Naive thymus-derived CD4-positive, alpha-beta T cell (primary cell): ENCODE results near the gene PRAMEF9. TPM values are rescaled to one million over a fixed set of nuclear protein-coding genes. Genes with fewer than 3 reads are reported as not detected.

Experiments used
- polyA plus RNA-seq, 2 donors: library from polyadenylated mRNA; unstranded; fragments of 300-500 nt; fragmentation: Illumina TruSeq; gene quantifications; one replicate each; pipeline ENCODE4 v1.2.3, GENCODE V29; 2021
- total RNA-seq, 6 experiments: library from RNA in 5 of 6; stranded (reverse) in 5 of 6; gene quantifications; 1 replicate in 5 of 6; 2 replicates in 1 of 6; pipeline ENCODE4 v1.2.3 and lab custom pipeline; 2021 to 2026

PRAMEF9 gene
- total and polyA plus RNA-seq, 7 experiments from 2014 or later, result not detected

Other genes starting within 250 kb of the PRAMEF9 start
- not detected for gene PRAMEF6, start 224.3 kb upstream of the PRAMEF9 start, total RNA-seq
- not detected for gene PRAMEF6, start 224.3 kb upstream of the PRAMEF9 start, polyA plus RNA-seq
- not detected for gene PRAMEF27, start 115.3 kb upstream of the PRAMEF9 start, total RNA-seq
- gene PRAMEF27, start 115.3 kb upstream of the PRAMEF9 start, polyA plus RNA-seq, result not detected
- gene HNRNPCL3, start 111.1 kb upstream of the PRAMEF9 start, total RNA-seq, result not detected
- gene HNRNPCL3, start 111.1 kb upstream of the PRAMEF9 start, polyA plus RNA-seq, result not detected
- gene PRAMEF25, start 101.1 kb upstream of the PRAMEF9 start, total RNA-seq, result not detected
- not detected for gene PRAMEF25, start 101.1 kb upstream of the PRAMEF9 start, polyA plus RNA-seq
- not detected for gene HNRNPCL2, start 55.0 kb upstream of the PRAMEF9 start, total RNA-seq
- not detected for gene HNRNPCL2, start 55.0 kb upstream of the PRAMEF9 start, polyA plus RNA-seq
- not detected for gene PRAMEF26, start 15.8 kb upstream of the PRAMEF9 start, total RNA-seq
- not detected for gene PRAMEF26, start 15.8 kb upstream of the PRAMEF9 start, polyA plus RNA-seq
- not detected for gene HNRNPCL4, start 6.2 kb upstream of the PRAMEF9 start, total RNA-seq
- not detected for gene HNRNPCL4, start 6.2 kb upstream of the PRAMEF9 start, polyA plus RNA-seq
- gene PRAMEF13, start 29.6 kb downstream of the PRAMEF9 start, total RNA-seq, result not detected
- not detected for gene PRAMEF13, start 29.6 kb downstream of the PRAMEF9 start, polyA plus RNA-seq
- not detected for gene PRAMEF18, start 54.3 kb downstream of the PRAMEF9 start, total RNA-seq
- not detected for gene PRAMEF18, start 54.3 kb downstream of the PRAMEF9 start, polyA plus RNA-seq
- gene PRAMEF5, start 82.3 kb downstream of the PRAMEF9 start, total RNA-seq, result not detected
- gene PRAMEF5, start 82.3 kb downstream of the PRAMEF9 start, polyA plus RNA-seq, result not detected
- gene PRAMEF8, start 113.3 kb downstream of the PRAMEF9 start, total RNA-seq, result not detected
- not detected for gene PRAMEF8, start 113.3 kb downstream of the PRAMEF9 start, polyA plus RNA-seq
- not detected for gene PRAMEF33, start 131.7 kb downstream of the PRAMEF9 start, total RNA-seq
- not detected for gene PRAMEF33, start 131.7 kb downstream of the PRAMEF9 start, polyA plus RNA-seq
- gene PRAMEF15, start 143.7 kb downstream of the PRAMEF9 start, total RNA-seq, result not detected
- gene PRAMEF15, start 143.7 kb downstream of the PRAMEF9 start, polyA plus RNA-seq, result not detected
- gene PRAMEF14, start 175.3 kb downstream of the PRAMEF9 start, total RNA-seq, result not detected
- gene PRAMEF14, start 175.3 kb downstream of the PRAMEF9 start, polyA plus RNA-seq, result not detected
- not detected for gene PRAMEF19, start 200.1 kb downstream of the PRAMEF9 start, total RNA-seq
- not detected for gene PRAMEF19, start 200.1 kb downstream of the PRAMEF9 start, polyA plus RNA-seq
- gene PRAMEF17, start 217.8 kb downstream of the PRAMEF9 start, total RNA-seq, result not detected
- gene PRAMEF17, start 217.8 kb downstream of the PRAMEF9 start, polyA plus RNA-seq, result not detected
- not detected for gene PRAMEF20, start 238.6 kb downstream of the PRAMEF9 start, total RNA-seq
- gene PRAMEF20, start 238.6 kb downstream of the PRAMEF9 start, polyA plus RNA-seq, result not detected